ENCODE results near the gene MAS1L.

Gene MAS1L, protein sequence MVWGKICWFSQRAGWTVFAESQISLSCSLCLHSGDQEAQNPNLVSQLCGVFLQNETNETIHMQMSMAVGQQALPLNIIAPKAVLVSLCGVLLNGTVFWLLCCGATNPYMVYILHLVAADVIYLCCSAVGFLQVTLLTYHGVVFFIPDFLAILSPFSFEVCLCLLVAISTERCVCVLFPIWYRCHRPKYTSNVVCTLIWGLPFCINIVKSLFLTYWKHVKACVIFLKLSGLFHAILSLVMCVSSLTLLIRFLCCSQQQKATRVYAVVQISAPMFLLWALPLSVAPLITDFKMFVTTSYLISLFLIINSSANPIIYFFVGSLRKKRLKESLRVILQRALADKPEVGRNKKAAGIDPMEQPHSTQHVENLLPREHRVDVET

GRCh38 chr6:29487660-29488059 is at the start of gene MAS1L:
TSS of gene MAS1L (minus strand) at chr6:29487956. CDS start at chr6:29487902, 54 bp downstream.
- no peak for DNase-seq (ENCODE audit: low spot score)
- in situ Hi-C loops (cut with MboI; ENCODE audit: low sequenced_read_pairs, unreplicated experiment), result no loop called here
- TF ChIP-seq, protein P1, sequence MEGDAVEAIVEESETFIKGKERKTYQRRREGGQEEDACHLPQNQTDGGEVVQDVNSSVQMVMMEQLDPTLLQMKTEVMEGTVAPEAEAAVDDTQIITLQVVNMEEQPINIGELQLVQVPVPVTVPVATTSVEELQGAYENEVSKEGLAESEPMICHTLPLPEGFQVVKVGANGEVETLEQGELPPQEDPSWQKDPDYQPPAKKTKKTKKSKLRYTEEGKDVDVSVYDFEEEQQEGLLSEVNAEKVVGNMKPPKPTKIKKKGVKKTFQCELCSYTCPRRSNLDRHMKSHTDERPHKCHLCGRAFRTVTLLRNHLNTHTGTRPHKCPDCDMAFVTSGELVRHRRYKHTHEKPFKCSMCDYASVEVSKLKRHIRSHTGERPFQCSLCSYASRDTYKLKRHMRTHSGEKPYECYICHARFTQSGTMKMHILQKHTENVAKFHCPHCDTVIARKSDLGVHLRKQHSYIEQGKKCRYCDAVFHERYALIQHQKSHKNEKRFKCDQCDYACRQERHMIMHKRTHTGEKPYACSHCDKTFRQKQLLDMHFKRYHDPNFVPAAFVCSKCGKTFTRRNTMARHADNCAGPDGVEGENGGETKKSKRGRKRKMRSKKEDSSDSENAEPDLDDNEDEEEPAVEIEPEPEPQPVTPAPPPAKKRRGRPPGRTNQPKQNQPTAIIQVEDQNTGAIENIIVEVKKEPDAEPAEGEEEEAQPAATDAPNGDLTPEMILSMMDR (IDR thresholded peaks at IDR 0.05; ENCODE audit: borderline replicate concordance, control extremely low read depth, extremely low read depth, insufficient read depth, missing control alignments), result no peak

DNA sequence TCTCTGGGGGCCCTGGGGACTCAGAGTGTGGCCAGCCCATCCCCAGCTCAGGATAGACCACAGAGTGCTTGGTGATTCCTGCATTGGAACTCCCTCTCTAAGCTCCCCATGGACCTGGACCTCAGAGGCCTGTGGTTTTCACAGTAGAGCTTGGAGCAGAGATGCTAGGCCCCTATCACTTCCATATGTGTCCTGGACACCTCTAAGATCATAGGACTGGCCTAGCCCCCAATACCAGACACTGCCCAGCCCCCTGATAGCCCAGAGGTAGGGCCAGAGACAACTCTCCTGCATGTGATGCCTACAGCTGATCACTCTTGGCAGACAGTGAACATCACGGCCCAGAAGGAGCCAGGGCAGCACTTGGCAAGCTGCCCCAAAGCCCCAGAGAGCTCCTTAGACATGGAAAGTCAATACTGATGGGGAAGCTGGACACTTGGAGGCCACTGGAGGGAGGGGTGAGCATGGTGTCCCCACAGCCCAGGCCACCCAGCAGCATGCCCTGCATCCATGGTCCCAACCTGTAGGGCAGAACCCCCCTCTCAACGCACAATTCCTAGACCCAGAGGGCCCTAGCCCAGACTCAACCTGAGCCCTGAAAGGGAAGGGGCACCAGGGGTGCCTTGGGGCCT is 44.7 kb upstream of the MAS1L start:
- in situ Hi-C loops (cut with MboI; ENCODE audit: low sequenced_read_pairs, unreplicated experiment), result no loop called here
- no peak for DNase-seq (ENCODE audit: low spot score)

DNA sequence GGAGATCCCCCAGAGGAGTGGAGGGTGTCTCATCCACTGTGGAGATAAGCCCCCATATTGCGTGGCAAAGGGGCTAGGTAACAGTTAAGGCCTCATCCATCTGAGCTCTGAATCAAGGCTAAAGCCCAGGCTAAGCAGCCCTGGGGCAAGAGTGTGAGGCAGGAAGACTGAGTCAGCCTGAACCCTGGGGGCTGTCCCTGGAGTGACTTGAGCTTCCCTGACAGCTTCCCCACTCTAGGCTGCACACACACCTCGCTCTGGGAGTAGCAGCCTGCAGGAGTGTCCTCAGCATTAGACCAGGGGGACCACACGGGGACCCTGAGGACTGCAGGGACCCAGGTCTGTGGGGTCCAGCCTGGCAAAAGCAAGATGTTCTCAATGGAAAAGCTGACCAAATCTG is 43.9 kb upstream of the MAS1L start:
- in situ Hi-C loops (cut with MboI; ENCODE audit: low sequenced_read_pairs, unreplicated experiment), result no loop called here
- no peak for DNase-seq (ENCODE audit: low spot score)
- TF ChIP-seq, protein P1 (IDR thresholded peaks at IDR 0.05; ENCODE audit: borderline replicate concordance, control extremely low read depth, extremely low read depth, insufficient read depth, missing control alignments), result no peak

More for the DNA sequence above, 44.7 kb upstream of the MAS1L start:
- TF ChIP-seq, protein P1 (IDR thresholded peaks at IDR 0.05; ENCODE audit: borderline replicate concordance, control extremely low read depth, extremely low read depth, insufficient read depth, missing control alignments), result no peak

DNA sequence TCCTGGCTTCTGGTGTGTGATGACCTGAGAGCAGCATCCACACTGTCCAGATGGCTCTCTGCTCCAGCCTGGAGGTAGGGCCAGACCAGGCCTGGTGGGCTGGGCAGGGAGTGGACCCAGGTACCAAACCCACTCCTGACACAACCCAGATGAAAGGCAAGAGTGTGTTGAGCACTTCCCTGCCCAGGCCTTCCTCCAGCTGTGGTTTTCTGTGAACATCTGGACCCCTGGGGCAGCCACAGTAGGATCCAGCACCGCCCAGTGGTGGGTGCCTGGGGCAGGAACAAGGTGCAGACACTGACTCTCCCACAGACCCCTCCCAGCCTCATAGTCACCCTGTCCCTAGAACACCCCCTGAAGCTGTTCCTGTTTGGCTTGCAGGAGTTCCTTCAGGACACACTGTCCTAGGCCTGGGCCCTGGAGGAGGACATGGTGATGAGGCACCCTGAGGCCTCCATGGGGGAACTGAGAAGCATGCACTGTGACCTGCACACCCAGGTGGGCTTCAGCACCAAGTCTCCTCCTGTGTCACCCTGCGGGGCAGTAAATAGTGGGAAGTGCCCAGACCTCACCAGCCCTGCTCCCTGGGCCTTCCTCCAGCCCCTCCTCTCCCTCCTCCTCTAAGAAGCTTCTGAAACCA is 43.0 kb upstream of the MAS1L start:
- in situ Hi-C loops (cut with MboI; ENCODE audit: low sequenced_read_pairs, unreplicated experiment), result no loop called here
- TF ChIP-seq, protein P1 (IDR thresholded peaks at IDR 0.05; ENCODE audit: borderline replicate concordance, control extremely low read depth, extremely low read depth, insufficient read depth, missing control alignments), result no peak
- DNase-seq (ENCODE audit: low spot score), result no peak

DNA sequence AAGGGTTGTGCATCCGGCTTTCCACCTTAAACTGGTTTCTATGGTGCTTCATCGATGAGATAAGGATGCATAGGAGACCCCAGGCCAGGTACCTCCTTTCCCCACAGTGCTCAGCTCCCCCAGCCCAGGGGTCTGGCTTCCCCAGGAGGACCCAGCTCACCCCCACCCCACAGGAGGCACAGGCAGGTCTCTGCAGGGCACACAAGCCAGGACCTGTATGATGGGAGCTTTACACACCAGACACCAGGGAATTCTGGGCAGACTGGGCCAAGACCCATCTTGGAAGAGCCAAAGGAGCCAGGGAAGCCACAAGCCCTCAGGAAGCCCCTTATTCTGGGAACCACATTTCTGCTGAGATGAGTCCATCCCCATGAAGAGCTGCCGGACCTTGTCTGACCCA is 42.2 kb upstream of the MAS1L start:
- TF ChIP-seq, protein P1 (IDR thresholded peaks at IDR 0.05; ENCODE audit: borderline replicate concordance, control extremely low read depth, extremely low read depth, insufficient read depth, missing control alignments), result no peak
- no peak for DNase-seq (ENCODE audit: low spot score)
- in situ Hi-C loops (cut with MboI; ENCODE audit: low sequenced_read_pairs, unreplicated experiment), result no loop called here

- no peak for DNase-seq (ENCODE audit: low spot score)
- in situ Hi-C loops (cut with MboI; ENCODE audit: low sequenced_read_pairs, unreplicated experiment), result no loop called here
- TF ChIP-seq, protein P1 (IDR thresholded peaks at IDR 0.05; ENCODE audit: borderline replicate concordance, control extremely low read depth, extremely low read depth, insufficient read depth, missing control alignments), result no peak
These were observed 41.3 kb upstream of the MAS1L start for GRCh38 chr6:29528988-29529560.

Measured in GM13976 (cell line).